Endometrial microvascular endothelial cells (primary cell): Measurements from ENCODE around the gene SHANK3. TPM values are rescaled to one million over a fixed set of nuclear protein-coding genes. Genes with fewer than 3 reads are reported as not detected.

Source experiments
- in situ Hi-C: cut with HindIII; loops from 2 replicates; pipeline ENCODE4 v1.10.0; 2017; ENCODE audit warnings: low sequenced_read_pairs, low pct_unique_long_range_greater_than_20kb; ENCODE audit errors: inconsistent ontology term
- total RNA-seq: library from RNA; depleted of rRNA; stranded (reverse); fragments of >200 nt; gene quantifications from one replicate; pipeline ENCODE4 v1.2.3, GENCODE V29; 2015; ENCODE audit errors: inconsistent ontology term

SHANK3 gene
- total RNA-seq, 1 donor from 2014 or later, result 22.2 TPM

- in situ Hi-C loops, result no loop called here
These were observed 48.0 kb downstream of the SHANK3 start for GRCh38 chr22:50720301-50721256.

- in situ Hi-C loops, result no loop called here
These were observed 48.7 kb downstream of the SHANK3 start for GRCh38 chr22:50721257-50721844.

GRCh38 chr22:50722048-50722701 is 49.6 kb downstream of the SHANK3 start:
- in situ Hi-C loops, result no loop called here

Other genes with a start within 250 kb of the SHANK3 start
- 53.1 TPM for gene SBF1, start 197.8 kb upstream of the SHANK3 start, total RNA-seq
- gene ADM2, start 191.3 kb upstream of the SHANK3 start, total RNA-seq, result under 0.01 TPM
- not detected for gene MIOX, start 186.0 kb upstream of the SHANK3 start, total RNA-seq
- 73.8 TPM for gene LMF2, start 165.1 kb upstream of the SHANK3 start, total RNA-seq
- 53.9 TPM for gene NCAPH2, start 164.6 kb upstream of the SHANK3 start, total RNA-seq
- 1.1 TPM for gene SCO2, start 147.2 kb upstream of the SHANK3 start, total RNA-seq
- gene TYMP, start 142.8 kb upstream of the SHANK3 start, total RNA-seq, result 16.1 TPM
- not detected for gene KLHDC7B, start 126.9 kb upstream of the SHANK3 start, total RNA-seq
- not detected for gene SYCE3, start 109.9 kb upstream of the SHANK3 start, total RNA-seq
- 3.2 TPM for gene CPT1B, start 94.4 kb upstream of the SHANK3 start, total RNA-seq
- gene CHKB, start 90.0 kb upstream of the SHANK3 start, total RNA-seq, result 41.0 TPM
- 0.93 TPM for gene MAPK8IP2, start 72.0 kb upstream of the SHANK3 start, total RNA-seq
- 55.8 TPM for gene ARSA, start 44.7 kb upstream of the SHANK3 start, total RNA-seq
- 0.65 TPM for gene ACR, start 65.4 kb downstream of the SHANK3 start, total RNA-seq
- gene RABL2B, start 110.8 kb downstream of the SHANK3 start, total RNA-seq, result 9.9 TPM